ENCODE results near the gene DNAH10. TPM values are rescaled to one million over a fixed set of nuclear protein-coding genes. Genes with fewer than 3 reads are reported as not detected.

Gene DNAH10
- total and polyA plus RNA-seq, 12 donors = 0.06 to 1.5 (median 0.28) TPM

- Histone ChIP-seq H3K27ac (no peak overlapping the region), H3K4me3 (no peak overlapping the region), H3K27me3 (no peaks in the 10 kb centered on the region), H3K4me1 (replicated peaks in 1 of 2) (no peaks in the 10 kb centered on the region), H3K9me3 (replicated peaks in 1 of 3) (no peaks in the 10 kb centered on the region), H3K36me3 (replicated peaks in 1 of 2) (peaks cover 0 to 46% of the 10 kb centered on the region in 2 donors)
- DNase-seq = no peak
- TF ChIP-seq POLR2A (IDR thresholded peaks at IDR 0.05) (no peak), CTCF (IDR thresholded peaks at IDR 0.05) (no peak)
- WGBS, 4 donors = 84 to 91% (median 86%) methylated on average over 5 of the region's 5 CpGs
- intact Hi-C loops (cut with DNase I) = no loop called here
Measured at GRCh38 chr12:123734268-123734667, 27.8 kb upstream of the DNAH10 start.

GRCh38 chr12:123741937-123742572 lies 20.0 kb upstream of the DNAH10 start:
- Histone ChIP-seq H3K4me1 (replicated peaks in 1 of 2) (no peaks in the 10 kb centered on the region), H3K27ac (no peak overlapping the region), H3K27me3 (no peaks in the 10 kb centered on the region), H3K9me3 (replicated peaks in 1 of 3) (no peaks in the 10 kb centered on the region), H3K36me3 (replicated peaks in 1 of 2) (peaks cover 0 to 48% of the 10 kb centered on the region in 2 donors), H3K4me3 (no peak overlapping the region)
- no peak for TF ChIP-seq POLR2A (IDR thresholded peaks at IDR 0.05)
- no peak for TF ChIP-seq CTCF (IDR thresholded peaks at IDR 0.05)
- WGBS, 4 donors = 85 to 91% (median 89%) methylated on average over 14 of the region's 14 CpGs
- intact Hi-C loops (cut with DNase I) = no loop called here
- no peak for DNase-seq

GRCh38 chr12:123743002-123743401 lies 19.1 kb upstream of the DNAH10 start:
- no peak overlapping the region for H3K27ac ChIP-seq
- no peaks in the 10 kb centered on the region for H3K4me1 ChIP-seq (replicated peaks in 1 of 2)
- H3K27me3 ChIP-seq = no peaks in the 10 kb centered on the region
- TF ChIP-seq CTCF (IDR thresholded peaks at IDR 0.05) = no peak
- no peak for TF ChIP-seq POLR2A (IDR thresholded peaks at IDR 0.05)
- 73 to 76% (median 74%) methylated on average over 10 of the region's 10 CpGs for WGBS, 4 donors
- intact Hi-C loops (cut with DNase I) = no loop called here
- H3K4me3 ChIP-seq = no peak overlapping the region
- no peaks in the 10 kb centered on the region for H3K9me3 ChIP-seq (replicated peaks in 1 of 3)
- DNase-seq = no peak
- H3K36me3 ChIP-seq (replicated peaks in 1 of 2) = peaks cover 0 to 39% of the 10 kb centered on the region in 2 donors

GRCh38 chr12:123744836-123745235 lies 17.3 kb upstream of the DNAH10 start:
- Histone ChIP-seq H3K27ac (no peak overlapping the region), H3K4me3 (no peak overlapping the region), H3K9me3 (replicated peaks in 1 of 3) (no peaks in the 10 kb centered on the region), H3K27me3 (no peaks in the 10 kb centered on the region), H3K36me3 (replicated peaks in 1 of 2) (peaks cover 0 to 42% of the 10 kb centered on the region in 2 donors), H3K4me1 (replicated peaks in 1 of 2) (no peaks in the 10 kb centered on the region)
- WGBS, 4 donors = 75 to 80% (median 79%) methylated on average over 8 to 12 of the region's 12 CpGs
- TF ChIP-seq CTCF (IDR thresholded peaks at IDR 0.05) = no peak
- TF ChIP-seq POLR2A (IDR thresholded peaks at IDR 0.05) = no peak
- no peak for DNase-seq
- intact Hi-C loops (cut with DNase I) = no loop called here

Measured in adrenal gland (tissue), 12 donors.